Upper lobe of left lung (tissue), 6 donors: ENCODE data around the gene ERN1. TPM values are rescaled to one million over a fixed set of nuclear protein-coding genes. Genes with fewer than 3 reads are reported as not detected.

Experiments
- ATAC-seq, 2 donors: fragments of 200-7000 bp; cut with Tn5 transposase; one replicate each; pipeline ENCODE4 v1.9.1; 2022; ENCODE audit warnings: mild to moderate bottlenecking in 2 of 2, moderate library complexity in 2 of 2; ENCODE audit not compliant: low FRiP score in 2 of 2
- DNase-seq, 2 donors: peaks; one replicate each; pipeline ENCODE4 v3.0.0-alpha.2; 2019 to 2020
- H3K27ac ChIP-seq, 4 donors: fragments of 200-600 bp; sonication (generic); one replicate each; pipeline ENCODE4 v1.5.1; 2016 to 2019
- H3K27me3 ChIP-seq, 4 donors: fragments of 200-600 bp; sonication (generic); one replicate each; pipeline ENCODE4 v1.5.1; 2017 to 2019
- H3K36me3 ChIP-seq, 4 donors: fragments of 200-600 bp; sonication (generic); one replicate each; pipeline ENCODE4 v1.5.1; 2016 to 2019
- H3K4me1 ChIP-seq, 4 donors: fragments of 200-600 bp; sonication (generic); one replicate each; pipeline ENCODE4 v1.5.1; 2018 to 2019
- H3K4me3 ChIP-seq, 4 donors: fragments of 200-600 bp; sonication (generic); one replicate each; pipeline ENCODE4 v1.5.1; 2017 to 2019; ENCODE audit warnings: mild to moderate bottlenecking in 2 of 4, moderate library complexity in 1 of 4
- H3K9me3 ChIP-seq, 4 donors: fragments of 200-600 bp; sonication (generic); one replicate each; pipeline ENCODE4 v1.5.1; 2018 to 2019
- CTCF ChIP-seq, 6 experiments: fragments of 450-650 bp in 4 of 6; fragments of 200-600 bp in 2 of 6; sonication (generic) in 2 of 6; IDR thresholded peaks; one replicate each; pipeline ENCODE4 v1.5.1; 2016 to 2019; ENCODE audit warnings: antibody characterized with exemption in 6 of 6
- EP300 ChIP-seq, 4 donors: sonication (generic); formaldehyde crosslinking; IDR thresholded peaks; one replicate each; pipeline ENCODE4 v1.5.1; 2017; ENCODE audit warnings: antibody characterized with exemption in 4 of 4, control low read depth in 2 of 4
- POLR2A ChIP-seq, 4 donors: fragments of 450-650 bp; IDR thresholded peaks; one replicate each; pipeline ENCODE4 v1.5.1; 2016 to 2017; ENCODE audit warnings: antibody characterized with exemption in 4 of 4, mild to moderate bottlenecking in 2 of 4
- POLR2AphosphoS5 ChIP-seq, 2 donors: sonication (generic); formaldehyde crosslinking; IDR thresholded peaks; one replicate each; pipeline ENCODE4 v1.5.1; 2017; ENCODE audit warnings: antibody characterized with exemption in 2 of 2
- WGBS, 2 donors: methylation state at CpG; one replicate each; pipeline ENCODE4 v1.1.5; 2017 to 2018; 5-methylcytosine and 5-hydroxymethylcytosine counted together
- total RNA-seq, 6 donors: library from RNA; depleted of rRNA in 4 of 6; stranded (reverse); fragments of >200 nt in 4 of 6; gene quantifications; one replicate each; pipeline versions ENCODE4 v1.1.0 to v1.2.1, GENCODE V29; 2016 to 2021
- donor health status: DM: no; HTN: no; CAD: no; lungs with moderate emphysema.
- donor health status: DM: no; HTN: yes; CAD: no; lungs with severe emphysema.

ERN1 gene
- total RNA-seq, 6 donors from 2014 or later = 32.8 to 65.0 (median 41.9) TPM

DNA sequence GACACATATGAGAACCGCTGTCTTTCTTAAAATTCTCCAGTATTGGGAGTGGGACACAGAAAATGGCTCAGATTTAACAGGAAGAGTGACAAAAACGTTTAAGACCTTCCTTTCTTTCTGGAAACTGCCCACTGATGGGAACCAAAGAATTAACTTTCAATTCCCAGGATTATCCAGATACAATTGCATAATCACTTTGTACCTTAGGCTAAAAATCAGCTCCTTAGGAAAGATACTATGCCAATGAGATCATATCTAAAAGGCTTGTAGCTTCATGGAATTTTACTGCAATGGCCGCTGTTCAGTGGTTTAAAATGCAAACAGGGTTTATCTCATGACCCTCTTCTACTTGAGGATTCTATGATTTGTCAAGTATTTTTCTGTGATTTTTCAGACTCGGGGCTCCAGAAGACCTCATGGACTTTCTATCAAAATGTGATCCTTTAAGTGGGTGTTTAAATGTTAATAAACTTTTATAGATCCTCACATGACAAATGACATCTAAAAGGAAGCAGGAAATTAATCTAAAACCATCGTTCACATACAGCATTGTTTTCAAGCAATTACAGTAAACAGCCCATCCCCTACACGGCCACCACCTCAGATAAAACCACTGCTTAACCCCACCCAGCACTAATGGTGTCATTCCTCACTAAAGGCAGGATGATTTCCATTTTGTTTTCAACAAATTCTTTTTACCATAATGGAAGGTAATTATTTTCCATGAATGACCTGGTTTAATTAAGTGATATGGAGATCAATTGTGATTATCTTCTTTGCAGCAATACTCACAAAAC lies 31.6 kb upstream of the ERN1 start:
- ATAC-seq (no peak), DNase-seq (no peak)
- no peak overlapping the region for H3K4me3 ChIP-seq
- H3K27ac ChIP-seq = peak overlapping the region; percentile 24 to 67 (median 48)
- 63 to 64% methylated on average over 6 of the region's 6 CpGs for WGBS, 2 donors
- peaks cover 0 to 28% (median 11%) of the 10 kb centered on the region in 4 donors for H3K36me3 ChIP-seq
- no peak for TF ChIP-seq POLR2A (IDR thresholded peaks at IDR 0.05)
- no peak for TF ChIP-seq POLR2AphosphoS5 (IDR thresholded peaks at IDR 0.05)
- no peak for TF ChIP-seq EP300 (IDR thresholded peaks at IDR 0.05)
- no peak for TF ChIP-seq CTCF (IDR thresholded peaks at IDR 0.05)
- no peaks in the 10 kb centered on the region for H3K9me3 ChIP-seq
- H3K4me1 ChIP-seq = peaks cover 13 to 24% (median 16%) of the 10 kb centered on the region in 4 donors
- H3K27me3 ChIP-seq = no peaks in the 10 kb centered on the region

GRCh38 chr17:64160378-64160777 lies 30.4 kb upstream of the ERN1 start:
- Histone ChIP-seq H3K9me3 (no peaks in the 10 kb centered on the region), H3K4me1 (peaks cover 25 to 36% (median 28%) of the 10 kb centered on the region in 4 donors), H3K27ac (peak overlapping the region in 2 of 4 donors; percentile 63 to 67), H3K27me3 (no peaks in the 10 kb centered on the region), H3K36me3 (peaks cover 0 to 17% (median 4%) of the 10 kb centered on the region in 4 donors), H3K4me3 (no peak overlapping the region)
- ATAC-seq (no peak), DNase-seq (no peak)
- WGBS, 2 donors = 95 to 99% methylated on average over 4 of the region's 4 CpGs
- TF ChIP-seq POLR2A (IDR thresholded peaks at IDR 0.05) (no peak), POLR2AphosphoS5 (IDR thresholded peaks at IDR 0.05) (no peak), EP300 (IDR thresholded peaks at IDR 0.05) (no peak), CTCF (IDR thresholded peaks at IDR 0.05) (no peak)

DNA sequence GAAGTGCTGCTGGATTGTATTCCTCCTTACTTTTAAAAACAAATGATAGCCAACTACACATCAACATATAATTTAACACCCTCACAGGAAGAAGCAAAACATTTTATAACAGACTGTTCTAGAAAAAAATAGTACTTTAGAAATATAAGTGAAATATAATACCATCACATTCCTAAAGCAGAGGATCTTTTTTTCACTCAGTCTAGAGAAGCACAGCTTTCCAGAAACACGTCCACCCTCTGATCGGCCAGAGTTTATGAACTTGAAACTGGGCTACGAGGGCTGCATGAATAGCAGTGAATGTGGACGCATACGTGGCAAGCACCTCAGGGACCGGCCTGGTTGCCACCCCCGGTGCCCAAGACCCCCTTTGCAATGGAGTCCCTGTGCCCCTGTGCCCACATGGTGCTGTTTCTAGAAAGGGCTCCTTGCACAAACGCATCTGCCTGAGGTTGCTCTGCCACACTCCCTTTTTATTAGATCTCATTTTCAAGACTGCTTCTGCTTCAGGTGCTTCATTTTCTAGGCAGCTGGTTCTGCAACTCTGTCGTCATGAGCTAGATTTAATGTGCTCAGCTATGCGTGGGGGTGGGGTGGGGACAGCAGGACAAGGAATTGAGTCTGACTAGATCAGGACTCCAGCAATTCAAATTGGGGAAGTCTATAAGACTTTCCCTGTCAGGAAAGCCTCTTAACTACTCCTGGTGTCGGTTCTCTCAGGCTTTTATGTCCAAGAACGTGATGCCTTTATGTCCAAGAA lies 29.1 kb upstream of the ERN1 start:
- ATAC-seq (no peak), DNase-seq (no peak)
- Histone ChIP-seq H3K9me3 (no peaks in the 10 kb centered on the region), H3K36me3 (peaks cover 0 to 6% (median 2%) of the 10 kb centered on the region in 4 donors), H3K27me3 (no peaks in the 10 kb centered on the region), H3K4me1 (peaks cover 38 to 49% (median 42%) of the 10 kb centered on the region in 4 donors), H3K4me3 (no peak overlapping the region), H3K27ac (no peak overlapping the region)
- TF ChIP-seq POLR2A (IDR thresholded peaks at IDR 0.05) (no peak), POLR2AphosphoS5 (IDR thresholded peaks at IDR 0.05) (no peak), EP300 (IDR thresholded peaks at IDR 0.05) (no peak), CTCF (IDR thresholded peaks at IDR 0.05) (no peak)
- 74 to 81% methylated on average over 12 of the region's 12 CpGs for WGBS, 2 donors

GRCh38 chr17:64158406-64158805 lies 28.5 kb upstream of the ERN1 start:
- Histone ChIP-seq H3K27ac (peak overlapping the region in 1 of 4 donors; percentile 88), H3K4me1 (peaks cover 42 to 55% (median 48%) of the 10 kb centered on the region in 4 donors), H3K4me3 (no peak overlapping the region), H3K36me3 (peaks cover 0 to 7% (median 2%) of the 10 kb centered on the region in 4 donors), H3K27me3 (no peaks in the 10 kb centered on the region), H3K9me3 (no peaks in the 10 kb centered on the region)
- 70 to 79% methylated on average over 7 of the region's 7 CpGs for WGBS, 2 donors
- ATAC-seq (no peak), DNase-seq (no peak)
- TF ChIP-seq CTCF (IDR thresholded peaks at IDR 0.05) = no peak
- no peak for TF ChIP-seq POLR2AphosphoS5 (IDR thresholded peaks at IDR 0.05)
- TF ChIP-seq EP300 (IDR thresholded peaks at IDR 0.05) = no peak
- TF ChIP-seq POLR2A (IDR thresholded peaks at IDR 0.05) = no peak
